LNCaP clone FGC (cell line): Measurements from ENCODE around the gene ODAD4.
A peak's percentile ranks its signal among the peaks of the same experiment; 100 is the strongest.

ENCODE experiments used
- DNase-seq: peaks from one replicate; pipeline ENCODE4 v3.0.0-alpha.2; 2011; ENCODE audit warnings: low read depth
- H3K4me3 ChIP-seq: 2 replicates; pipeline ENCODE4 v1.5.1; 2011; ENCODE audit warnings: mild to moderate bottlenecking, low read depth, low read length, control low read depth
- CTCF ChIP-seq: IDR thresholded peaks from 2 replicates; pipeline ENCODE4 v1.5.1; 2012; ENCODE audit warnings: mild to moderate bottlenecking; ENCODE audit not compliant: control insufficient read depth, insufficient read depth; ENCODE audit errors: extremely low read depth

ODAD4 gene

GRCh38 chr17:41957869-41958439 is 27.5 kb downstream of the ODAD4 start:
- H3K4me3 ChIP-seq, result no peak overlapping the region
- DNase-seq, result no peak
- no peak for TF ChIP-seq CTCF

- no peak overlapping the region for H3K4me3 ChIP-seq
- no peak for TF ChIP-seq CTCF
- no peak for DNase-seq
Measured at GRCh38 chr17:41959030-41959335, 28.6 kb downstream of the ODAD4 start.

- H3K4me3 ChIP-seq, result no peak overlapping the region
- no peak for DNase-seq
- TF ChIP-seq CTCF, result peak; percentile 33
Measured at GRCh38 chr17:41959336-41960095, 29.1 kb downstream of the ODAD4 start.

- DNase-seq, result no peak
- no peak overlapping the region for H3K4me3 ChIP-seq
- TF ChIP-seq CTCF, result no peak
Measured at GRCh38 chr17:41962111-41962510, 31.7 kb downstream of the ODAD4 start.

- DNase-seq, result no peak
- TF ChIP-seq CTCF, result peak; percentile 95
Measured at GRCh38 chr17:41962768-41963434, 32.5 kb downstream of the ODAD4 start.

GRCh38 chr17:41965694-41966462 is 35.5 kb downstream of the ODAD4 start:
- H3K4me3 ChIP-seq, result peak overlapping the region; percentile 91
- DNase-seq, result peak; percentile 93
- 0 out of 2 replicates have a peak, but pooled peaks have one; percentile 6 for TF ChIP-seq CTCF

More at GRCh38 chr17:41962768-41963434, 32.5 kb downstream of the ODAD4 start:
- no peak overlapping the region for H3K4me3 ChIP-seq
